Activated CD4-positive, alpha-beta T cell treated with anti-CD3 and anti-CD28 coated beads, Interleukin-10, Interleukin-2, amounts not matched to agents 100 ng/mL and 50 ng/mL, durations not matched to agents 16 hours and 8 hours (primary cell): ENCODE measurements around the gene MTOR.
"Not testable (repeated sequence)": the region's sequence is repeated elsewhere in the genome, so short reads cannot be mapped to it uniquely, and the experiment has no call there.

Experiments
- DNase-seq: peaks from one replicate; pipeline ENCODE4 v3.0.0-alpha.2; 2020

Gene MTOR

GRCh38 chr1:11100149-11100493 is 162.2 kb downstream of the MTOR start:
- no peak for DNase-seq

GRCh38 chr1:11099310-11100148 is 162.8 kb downstream of the MTOR start, which contains the start of gene EXOSC10:
Gene EXOSC10 (minus strand): TSS chr1:11099869. CDS start chr1:11099831, 38 bp downstream.
- DNase-seq: peak; percentile 96

- DNase-seq: no peak
Observed at GRCh38 chr1:11098931-11099309, 163.4 kb downstream of the MTOR start.

- DNase-seq: not testable (repeated sequence)
Observed at GRCh38 chr1:11083784-11084183, 178.6 kb downstream of the MTOR start.

GRCh38 chr1:11080931-11081330 is 181.4 kb downstream of the MTOR start:
- DNase-seq: no peak

GRCh38 chr1:11078631-11079030 is 183.7 kb downstream of the MTOR start:
- DNase-seq: no peak

GRCh38 chr1:11073398-11073797 is 189.0 kb downstream of the MTOR start:
- peak; percentile 45 for DNase-seq

- peak; percentile 50 for DNase-seq
Observed at GRCh38 chr1:11072216-11072917, 190.0 kb downstream of the MTOR start.

GRCh38 chr1:11071463-11072215 is 190.7 kb downstream of the MTOR start:
- DNase-seq: no peak

GRCh38 chr1:11070876-11071275 is 191.5 kb downstream of the MTOR start:
- DNase-seq: no peak

GRCh38 chr1:11068600-11069473 is 193.5 kb downstream of the MTOR start:
- no peak for DNase-seq

GRCh38 chr1:11067716-11068599 is 194.4 kb downstream of the MTOR start:
- no peak for DNase-seq

GRCh38 chr1:11065796-11066195 is 196.6 kb downstream of the MTOR start:
- DNase-seq: no peak

- no peak for DNase-seq
Observed at GRCh38 chr1:11064942-11065341, 197.4 kb downstream of the MTOR start.

- not testable (repeated sequence) for DNase-seq
Observed at GRCh38 chr1:11063937-11064537, 198.3 kb downstream of the MTOR start.

- peak; percentile 90 for DNase-seq
Observed at GRCh38 chr1:11062965-11063401, 199.4 kb downstream of the MTOR start.

GRCh38 chr1:11061652-11062365 is 200.5 kb downstream of the MTOR start:
- DNase-seq: peak; percentile 24

- DNase-seq: peak; percentile 97
Observed at GRCh38 chr1:11059968-11060830, 202.2 kb downstream of the MTOR start, which contains the start of gene SRM. Gene SRM (minus strand): TSS chr1:11060018. CDS start chr1:11059943, 75 bp downstream.
